C4-2B (cell line): ENCODE results near the gene UFD1.

Source experiments
- ZFX ChIP-seq: fragments of 450-650 bp; IDR thresholded peaks from 2 replicates; pipeline ENCODE4 v1.6.1; 2017
- TF ChIP-seq, protein P1 (sequence below): fragments of 450-650 bp; conservative IDR thresholded peaks from 2 replicates; pipeline ENCODE4 v1.5.1; 2017; ENCODE audit warnings: mild to moderate bottlenecking

DNA sequence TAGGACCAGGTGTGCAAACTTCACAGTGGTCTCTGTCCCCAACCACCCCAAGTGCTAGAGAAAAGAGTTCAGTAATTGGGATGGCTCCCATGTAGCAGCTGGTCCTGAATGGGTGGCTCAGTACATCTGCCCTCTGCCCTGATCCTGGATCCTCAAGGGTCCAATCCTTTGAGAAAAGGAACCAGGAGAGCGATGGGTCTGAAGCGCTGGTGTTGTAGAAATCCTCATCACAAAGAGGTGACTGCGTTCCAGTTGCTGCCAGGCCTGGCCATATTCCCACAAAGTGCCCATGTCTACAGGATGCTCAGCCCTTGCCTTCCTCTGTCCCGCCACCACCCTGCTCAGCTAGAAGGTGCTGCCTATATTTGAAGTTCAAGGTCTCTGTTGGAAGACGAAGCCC lies 25.3 kb downstream of the UFD1 start:
- TF ChIP-seq, protein P1, sequence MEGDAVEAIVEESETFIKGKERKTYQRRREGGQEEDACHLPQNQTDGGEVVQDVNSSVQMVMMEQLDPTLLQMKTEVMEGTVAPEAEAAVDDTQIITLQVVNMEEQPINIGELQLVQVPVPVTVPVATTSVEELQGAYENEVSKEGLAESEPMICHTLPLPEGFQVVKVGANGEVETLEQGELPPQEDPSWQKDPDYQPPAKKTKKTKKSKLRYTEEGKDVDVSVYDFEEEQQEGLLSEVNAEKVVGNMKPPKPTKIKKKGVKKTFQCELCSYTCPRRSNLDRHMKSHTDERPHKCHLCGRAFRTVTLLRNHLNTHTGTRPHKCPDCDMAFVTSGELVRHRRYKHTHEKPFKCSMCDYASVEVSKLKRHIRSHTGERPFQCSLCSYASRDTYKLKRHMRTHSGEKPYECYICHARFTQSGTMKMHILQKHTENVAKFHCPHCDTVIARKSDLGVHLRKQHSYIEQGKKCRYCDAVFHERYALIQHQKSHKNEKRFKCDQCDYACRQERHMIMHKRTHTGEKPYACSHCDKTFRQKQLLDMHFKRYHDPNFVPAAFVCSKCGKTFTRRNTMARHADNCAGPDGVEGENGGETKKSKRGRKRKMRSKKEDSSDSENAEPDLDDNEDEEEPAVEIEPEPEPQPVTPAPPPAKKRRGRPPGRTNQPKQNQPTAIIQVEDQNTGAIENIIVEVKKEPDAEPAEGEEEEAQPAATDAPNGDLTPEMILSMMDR: no peak
- no peak for TF ChIP-seq ZFX
